HepG2 (cell line): Measurements from ENCODE around the gene MEX3D. TPM values are rescaled to one million over a fixed set of nuclear protein-coding genes. Genes with fewer than 3 reads are reported as not detected.

Source experiments
- CEBPG ChIP-seq: IDR thresholded peaks from 2 replicates; pipeline ENCODE4 v1.6.1; 2016
- DMAP1 ChIP-seq: IDR thresholded peaks from 2 replicates; pipeline ENCODE4 v1.6.1; 2016
- DNMT1 ChIP-seq: sonication (generic); formaldehyde crosslinking; IDR thresholded peaks from 2 replicates; pipeline ENCODE4 v1.5.1; 2020; ENCODE audit warnings: mild to moderate bottlenecking, missing genetic modification reagents
- FLYWCH1 ChIP-seq: sonication (generic); formaldehyde crosslinking; IDR thresholded peaks from 2 replicates; pipeline ENCODE4 v1.8.1; 2023; ENCODE audit warnings: mild to moderate bottlenecking, missing genetic modification reagents
- HBP1 ChIP-seq: IDR thresholded peaks from 2 replicates; pipeline ENCODE4 v1.6.1; 2016; ENCODE audit warnings: low read depth, control low read depth
- HMG20A ChIP-seq: IDR thresholded peaks from 2 replicates; pipeline ENCODE4 v1.6.1; 2016; ENCODE audit warnings: borderline replicate concordance
- KDM1A ChIP-seq: IDR thresholded peaks from 2 replicates; pipeline ENCODE4 v1.6.1; 2016; ENCODE audit warnings: missing compliant biosample characterization
- KMT2A ChIP-seq: sonication (generic); formaldehyde crosslinking; IDR thresholded peaks from 2 replicates; pipeline ENCODE4 v1.4.0; 2020; ENCODE audit warnings: missing genetic modification reagents
- MIXL1 ChIP-seq: IDR thresholded peaks from 2 replicates; pipeline ENCODE4 v1.6.1; 2016
- MNT ChIP-seq: fragments of 450-650 bp; IDR thresholded peaks from 2 replicates; pipeline ENCODE4 v1.6.1; 2016
- NAIF1 ChIP-seq: sonication (generic); formaldehyde crosslinking; IDR thresholded peaks from 2 replicates; pipeline ENCODE4 v1.5.0; 2020; ENCODE audit warnings: mild to moderate bottlenecking, missing genetic modification reagents, borderline replicate concordance
- ONECUT2 ChIP-seq: sonication (generic); formaldehyde crosslinking; IDR thresholded peaks from 2 replicates; pipeline ENCODE4 v1.4.0; 2020; ENCODE audit warnings: missing genetic modification reagents
- POGK ChIP-seq: sonication (generic); formaldehyde crosslinking; conservative IDR thresholded peaks from 2 replicates; pipeline ENCODE4 v1.8.0; 2022; ENCODE audit warnings: mild to moderate bottlenecking, moderate library complexity, missing genetic modification reagents
- PPARG ChIP-seq: conservative IDR thresholded peaks from 2 replicates; pipeline ENCODE4 v1.6.1; 2016; ENCODE audit warnings: missing biosample characterization, missing genetic modification reagents
- PRDM15 ChIP-seq: sonication (generic); formaldehyde crosslinking; IDR thresholded peaks from 2 replicates; pipeline ENCODE4 v1.4.0; 2020; ENCODE audit warnings: missing genetic modification reagents
- RARA ChIP-seq: IDR thresholded peaks from 2 replicates; pipeline ENCODE4 v1.6.1; 2016; ENCODE audit warnings: missing genetic modification reagents, missing compliant biosample characterization
- RBFOX2 ChIP-seq: fragments of 200-400 bp; formaldehyde crosslinking; IDR thresholded peaks from 2 replicates; pipeline ENCODE4 v1.6.1; 2017; ENCODE audit warnings: low read depth, mild to moderate bottlenecking, low read length
- SNRNP70 ChIP-seq: fragments of 200-400 bp; formaldehyde crosslinking; IDR thresholded peaks from 2 replicates; pipeline ENCODE4 v1.6.1; 2017; ENCODE audit warnings: mild to moderate bottlenecking, low read depth, low read length, moderate library complexity
- SOX13 ChIP-seq, 3 experiments: fragments of 450-650 bp in 1 of 3; sonication (generic) in 1 of 3; formaldehyde crosslinking in 1 of 3; IDR thresholded peaks in 2 of 3; conservative IDR thresholded peaks in 1 of 3; 2 replicates each; pipeline versions ENCODE4 v1.5.0 to v1.6.1; 2016 to 2020; ENCODE audit warnings: antibody characterized with exemption in 1 of 3, mild to moderate bottlenecking in 1 of 3, missing compliant biosample characterization in 1 of 3, missing genetic modification reagents in 1 of 3, moderate library complexity in 1 of 3
- ZNF143 ChIP-seq: sonication (generic); formaldehyde crosslinking; IDR thresholded peaks from 2 replicates; pipeline ENCODE4 v1.4.0; 2020; ENCODE audit warnings: missing genetic modification reagents
- ZNF30 ChIP-seq: sonication (generic); formaldehyde crosslinking; IDR thresholded peaks from 2 replicates; pipeline ENCODE4 v1.5.0; 2020; ENCODE audit warnings: mild to moderate bottlenecking, missing genetic modification reagents
- ZNF564 ChIP-seq: sonication (generic); formaldehyde crosslinking; IDR thresholded peaks from 2 replicates; pipeline ENCODE4 v1.8.1; 2023; ENCODE audit warnings: mild to moderate bottlenecking, missing genetic modification reagents
- ZNF567 ChIP-seq: sonication (generic); formaldehyde crosslinking; IDR thresholded peaks from 2 replicates; pipeline ENCODE4 v1.8.1; 2023; ENCODE audit warnings: mild to moderate bottlenecking, missing genetic modification reagents, borderline replicate concordance
- ZNF780A ChIP-seq: sonication (generic); formaldehyde crosslinking; IDR thresholded peaks from 2 replicates; pipeline ENCODE4 v1.8.0; 2022; ENCODE audit warnings: mild to moderate bottlenecking, missing genetic modification reagents, moderate library complexity
- ZSCAN25 ChIP-seq: sonication (generic); formaldehyde crosslinking; IDR thresholded peaks from 2 replicates; pipeline ENCODE4 v1.8.0; 2022; ENCODE audit warnings: mild to moderate bottlenecking, missing genetic modification reagents
- polyA plus RNA-seq, 8 experiments: library from polyadenylated mRNA; depleted of rRNA in 3 of 8; stranded (reverse) in 7 of 8; unstranded in 1 of 8; fragments of >200 nt; fragmentation: Illumina TruSeq in 4 of 8; extraction: Trizol in 4 of 8; gene quantifications; 2 replicates each; pipeline versions ENCODE4 v1.2.1 to v1.2.3, GENCODE V29; 2011 to 2016; ENCODE audit warnings: low read depth in 4 of 8, missing spikeins in 1 of 8, mixed read lengths in 1 of 8; ENCODE audit not compliant: insufficient read depth in 1 of 8
- total RNA-seq, 5 experiments: library from RNA; depleted of rRNA; stranded (reverse); fragments of >200 nt; fragmentation: Illumina TruSeq; extraction: Trizol; gene quantifications; 2 replicates each; pipeline ENCODE4 v1.2.3, GENCODE V29; 2016; ENCODE audit warnings: low read depth in 1 of 5

Gene MEX3D
- total and polyA plus RNA-seq, 2 of the 13 experiments (the other 11 are each of a cell fraction or from before 2014, with no cell fraction given), result 3.6 to 17.1 TPM

GRCh38 chr19:1606138-1606651, 38.1 kb upstream of the MEX3D start (continued):
- TF ChIP-seq POGK (CRISPR knock-in tag), result no peak
- 0 out of 2 replicates have a peak, but pooled peaks have one; percentile 19 for TF ChIP-seq ZNF780A (CRISPR knock-in tag)
- TF ChIP-seq HBP1, result no peak
- TF ChIP-seq PRDM15 (CRISPR knock-in tag), result no peak
- no peak for TF ChIP-seq SOX13 (IDR thresholded peaks at IDR 0.05)
- 0 out of 4 replicates have a peak, but pooled peaks of 1 of the 2 experiments have one; percentile 9 for TF ChIP-seq SOX13 (CRISPR knock-in tag; conservative IDR thresholded peaks at IDR 0.05 in 1 of 2, IDR thresholded peaks at IDR 0.05 in 1 of 2)
- TF ChIP-seq DNMT1 (CRISPR knock-in tag), result no peak
- TF ChIP-seq SNRNP70, result no peak
- TF ChIP-seq RARA (CRISPR knock-in tag), result no peak
- TF ChIP-seq RBFOX2, result no peak
- peak; percentile 86; the same call in 1 of the 2 replicates for TF ChIP-seq KDM1A
- 0 out of 2 replicates have a peak, but pooled peaks have one; percentile 3 for TF ChIP-seq NAIF1 (CRISPR knock-in tag)
- TF ChIP-seq HMG20A, result no peak
- no peak for TF ChIP-seq DMAP1
- TF ChIP-seq MNT, result no peak
- 0 out of 2 replicates have a peak, but pooled peaks have one; percentile 14 for TF ChIP-seq ZSCAN25 (CRISPR knock-in tag)
- no peak for TF ChIP-seq ZNF143 (CRISPR knock-in tag)
- no peak for TF ChIP-seq ONECUT2
- TF ChIP-seq ZNF30 (CRISPR knock-in tag), result no peak
- TF ChIP-seq FLYWCH1 (CRISPR knock-in tag), result no peak
- TF ChIP-seq PPARG (CRISPR knock-in tag), result peak; percentile 44
- no peak for TF ChIP-seq MIXL1 (CRISPR knock-in tag)
- TF ChIP-seq KMT2A, result no peak
- no peak for TF ChIP-seq ZNF567 (CRISPR knock-in tag)
- no peak for TF ChIP-seq CEBPG (CRISPR knock-in tag)
- TF ChIP-seq ZNF564 (CRISPR knock-in tag), result no peak
